Measurements from ENCODE around the gene LRG1.
"Not testable (repeated sequence)": the region's sequence is repeated elsewhere in the genome, so short reads cannot be mapped to it uniquely, and the experiment has no call there.

The LRG1 gene

GRCh38 chr19:4550018-4550417 lies 10.2 kb upstream of the LRG1 start:
- DNase-seq, result no peak

- DNase-seq, result no peak
Measured at GRCh38 chr19:4548238-4548584, 8.4 kb upstream of the LRG1 start.

- no peak for DNase-seq
Measured at GRCh38 chr19:4547303-4548237, 7.7 kb upstream of the LRG1 start.

- DNase-seq, result no peak
Measured at GRCh38 chr19:4543842-4544647, 4.2 kb upstream of the LRG1 start.

- DNase-seq, result no peak
Measured at GRCh38 chr19:4542896-4543841, 3.3 kb upstream of the LRG1 start.

- DNase-seq, result not testable (repeated sequence)
Measured at GRCh38 chr19:4541806-4542145, 1.9 kb upstream of the LRG1 start.

- no peak for DNase-seq
Measured at GRCh38 chr19:4541114-4541805, 1.4 kb upstream of the LRG1 start.

GRCh38 chr19:4539169-4539692 lies 605 bp downstream of the LRG1 start:
- DNase-seq, result no peak

GRCh38 chr19:4538601-4538954 lies 1.3 kb downstream of the LRG1 start:
- DNase-seq, result no peak

GRCh38 chr19:4537953-4538600 lies 1.8 kb downstream of the LRG1 start:
- no peak for DNase-seq

- no peak for DNase-seq
Measured at GRCh38 chr19:4536798-4537197, 3.0 kb downstream of the LRG1 start.

- no peak for DNase-seq
Measured at GRCh38 chr19:4534836-4535658, 4.8 kb downstream of the LRG1 start, which contains the start of gene PLIN5. Gene PLIN5, minus strand, starts transcription at chr19:4535224. Its CDS starts 1,150 bp downstream, at chr19:4534074.

- no peak for DNase-seq
Measured at GRCh38 chr19:4533835-4534424, 5.9 kb downstream of the LRG1 start.

- DNase-seq, result no peak
Measured at GRCh38 chr19:4533334-4533733, 6.5 kb downstream of the LRG1 start.

GRCh38 chr19:4531562-4532165 lies 8.2 kb downstream of the LRG1 start:
- DNase-seq, result no peak

- no peak for DNase-seq
Measured at GRCh38 chr19:4529924-4530522, 9.8 kb downstream of the LRG1 start.

GRCh38 chr19:4528843-4529242 lies 11.0 kb downstream of the LRG1 start:
- DNase-seq, result no peak

GRCh38 chr19:4527377-4527776 lies 12.5 kb downstream of the LRG1 start:
- DNase-seq, result not testable (repeated sequence)

- no peak for DNase-seq
Measured at GRCh38 chr19:4525563-4526002, 14.3 kb downstream of the LRG1 start.

All from activated CD4-positive, CD25-positive, alpha-beta regulatory T cell (primary cell).